GM10847 (cell line): ENCODE results near the gene SLC35E4.

Experiments used
- POLR2A ChIP-seq: IDR thresholded peaks from 2 replicates; pipeline ENCODE4 v1.6.1; 2011; ENCODE audit not compliant: insufficient read length; ENCODE audit errors: extremely low read depth

The SLC35E4 gene

DNA sequence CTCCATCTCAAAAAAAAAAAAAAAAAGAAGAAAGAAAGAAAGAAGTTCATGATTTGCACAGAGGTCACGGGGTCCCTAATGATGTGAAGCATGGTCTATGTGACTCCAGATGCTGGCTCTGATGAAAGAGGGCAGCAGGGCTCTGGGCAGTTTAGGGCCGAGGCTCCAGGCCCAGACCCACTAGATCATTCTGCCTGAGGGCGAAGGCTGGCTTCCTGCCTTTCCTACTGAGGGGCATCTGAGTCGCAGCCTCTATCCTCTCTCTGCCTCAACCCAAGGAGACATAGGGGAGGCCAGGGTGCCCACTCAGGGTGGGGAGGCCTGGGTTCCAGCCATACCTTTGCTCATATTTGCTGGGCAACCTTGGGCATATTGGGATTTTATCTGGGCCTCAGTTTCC lies 4.8 kb downstream of the SLC35E4 start:
- no peak for TF ChIP-seq POLR2A

DNA sequence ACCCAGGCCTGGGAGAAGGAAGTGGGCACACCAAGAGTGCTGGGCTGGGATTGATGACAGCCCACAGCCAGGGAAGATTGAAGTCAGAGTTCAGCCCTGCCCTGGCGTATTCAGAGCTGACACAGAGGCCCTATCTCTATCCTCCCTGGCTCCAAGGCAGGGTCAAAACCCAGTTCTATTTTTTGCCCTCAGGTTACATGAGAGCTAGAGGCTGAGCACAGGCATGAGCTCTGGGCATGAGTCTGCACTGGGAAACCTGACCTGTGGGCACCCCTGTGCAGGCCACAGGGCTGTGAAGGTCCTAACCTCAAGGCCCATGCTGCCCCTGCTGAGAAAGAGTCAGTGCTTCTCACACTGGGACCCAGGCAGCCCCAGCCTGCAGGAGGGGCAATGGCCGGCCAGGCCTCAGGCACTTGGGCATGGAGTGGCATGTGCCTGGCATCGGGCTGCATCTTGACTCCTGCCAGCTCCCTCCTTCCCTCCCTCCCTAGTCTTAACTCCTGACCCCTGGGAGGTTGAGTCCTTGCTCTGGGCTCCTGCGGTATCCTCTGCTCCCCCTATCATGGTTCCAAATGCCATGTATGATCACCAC lies 5.4 kb downstream of the SLC35E4 start:
- no peak for TF ChIP-seq POLR2A

DNA sequence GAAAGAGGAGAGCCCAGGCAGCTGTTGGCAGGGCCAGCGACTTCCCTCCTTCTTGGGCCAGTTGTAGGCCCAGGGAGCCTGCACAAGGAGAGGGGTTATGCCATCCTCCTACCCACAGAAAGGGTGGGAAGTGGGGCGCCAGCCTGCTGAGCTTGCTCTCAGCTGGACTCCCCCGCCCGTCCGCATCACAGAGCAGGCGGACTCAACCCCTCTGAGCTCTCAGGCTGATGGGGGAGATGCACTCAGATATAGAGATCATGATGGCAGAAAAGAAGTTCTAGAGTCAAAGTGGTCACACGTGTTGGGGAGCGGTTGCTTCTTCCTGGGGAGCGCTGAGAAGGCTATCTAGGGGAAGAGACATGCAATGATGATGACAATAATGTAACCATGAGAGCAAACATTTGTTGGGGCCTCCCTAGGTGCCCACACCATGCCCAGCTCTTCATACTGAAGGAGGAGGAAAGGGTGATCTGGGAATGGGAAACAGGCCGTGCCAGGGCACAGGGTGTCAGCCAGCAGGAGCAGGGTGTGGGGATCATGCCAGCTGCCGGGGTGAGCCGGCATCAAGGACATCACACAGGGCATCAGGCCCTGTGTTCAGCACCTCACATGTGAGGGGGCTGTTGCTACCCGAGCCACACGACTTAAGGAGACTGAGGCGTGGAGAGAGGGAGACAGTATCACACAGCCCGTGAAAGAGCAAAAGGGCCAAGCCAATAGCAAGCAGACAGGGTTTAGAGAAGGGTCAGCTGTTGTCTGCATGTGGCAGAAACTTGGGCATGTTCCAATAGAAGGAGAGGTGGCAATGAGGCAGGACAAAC lies 7.7 kb downstream of the SLC35E4 start:
- no peak for TF ChIP-seq POLR2A

DNA sequence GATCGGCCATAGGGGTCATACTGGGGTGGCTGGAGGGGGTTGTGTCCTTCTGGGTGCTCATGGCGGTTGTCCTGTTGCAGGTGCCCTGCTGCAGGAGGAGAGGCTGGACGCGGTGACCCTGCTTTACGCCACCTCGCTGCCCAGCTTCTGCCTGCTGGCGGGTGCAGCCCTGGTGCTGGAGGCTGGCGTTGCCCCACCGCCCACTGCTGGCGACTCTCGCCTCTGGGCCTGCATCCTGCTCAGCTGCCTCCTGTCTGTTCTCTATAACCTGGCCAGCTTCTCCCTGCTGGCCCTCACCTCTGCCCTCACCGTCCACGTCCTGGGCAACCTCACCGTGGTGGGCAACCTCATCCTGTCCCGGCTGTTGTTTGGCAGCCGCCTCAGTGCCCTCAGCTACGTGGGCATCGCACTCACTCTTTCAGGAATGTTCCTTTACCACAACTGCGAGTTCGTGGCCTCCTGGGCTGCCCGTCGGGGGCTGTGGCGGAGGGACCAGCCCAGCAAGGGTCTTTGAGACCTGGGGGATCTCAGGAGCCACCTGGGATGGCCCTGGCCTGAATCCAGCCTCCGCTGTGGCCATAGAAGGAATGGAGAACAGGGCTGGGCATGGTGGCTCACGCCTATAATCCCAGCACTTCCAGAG lies 11.1 kb downstream of the SLC35E4 start:
- TF ChIP-seq POLR2A, result no peak

DNA sequence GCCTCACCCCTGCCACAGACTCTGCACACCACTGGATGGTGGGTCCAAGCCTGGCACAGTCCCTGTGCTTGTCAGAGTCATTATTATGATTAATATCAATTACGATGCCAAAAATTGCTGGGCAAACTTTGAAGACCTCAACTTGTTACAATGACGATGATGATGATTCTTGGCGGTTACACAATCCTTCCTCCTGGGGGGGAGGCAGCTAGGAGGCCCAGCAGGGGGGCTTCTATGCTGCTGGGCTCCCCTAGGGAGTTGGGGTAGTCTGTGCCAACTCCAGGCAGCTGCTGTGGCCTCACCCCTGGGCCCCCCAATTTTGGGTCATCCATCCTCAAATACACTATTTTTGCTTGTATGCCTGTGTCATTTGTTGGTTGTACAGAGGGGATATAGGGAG lies 12.0 kb downstream of the SLC35E4 start:
- no peak for TF ChIP-seq POLR2A

DNA sequence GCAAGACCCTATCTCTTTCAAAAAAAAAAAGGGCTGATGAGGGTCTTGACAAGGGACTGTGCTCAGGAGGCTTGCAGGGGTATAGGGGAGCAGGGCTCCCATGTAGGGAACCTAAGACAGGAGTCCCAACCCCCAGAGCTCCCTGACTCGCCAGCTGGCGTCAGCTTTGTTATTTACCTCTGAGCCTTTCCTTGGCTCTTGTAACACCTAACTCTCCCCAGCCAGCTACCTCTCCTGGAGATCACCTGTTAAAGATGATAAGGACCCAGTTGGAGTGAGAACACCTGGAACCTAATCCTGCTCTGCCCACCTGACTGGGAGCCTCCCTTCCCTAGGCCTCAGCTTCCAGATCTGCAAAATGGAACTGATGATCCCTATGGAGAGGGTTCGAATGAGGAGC lies 13.2 kb downstream of the SLC35E4 start:
- no peak for TF ChIP-seq POLR2A

DNA sequence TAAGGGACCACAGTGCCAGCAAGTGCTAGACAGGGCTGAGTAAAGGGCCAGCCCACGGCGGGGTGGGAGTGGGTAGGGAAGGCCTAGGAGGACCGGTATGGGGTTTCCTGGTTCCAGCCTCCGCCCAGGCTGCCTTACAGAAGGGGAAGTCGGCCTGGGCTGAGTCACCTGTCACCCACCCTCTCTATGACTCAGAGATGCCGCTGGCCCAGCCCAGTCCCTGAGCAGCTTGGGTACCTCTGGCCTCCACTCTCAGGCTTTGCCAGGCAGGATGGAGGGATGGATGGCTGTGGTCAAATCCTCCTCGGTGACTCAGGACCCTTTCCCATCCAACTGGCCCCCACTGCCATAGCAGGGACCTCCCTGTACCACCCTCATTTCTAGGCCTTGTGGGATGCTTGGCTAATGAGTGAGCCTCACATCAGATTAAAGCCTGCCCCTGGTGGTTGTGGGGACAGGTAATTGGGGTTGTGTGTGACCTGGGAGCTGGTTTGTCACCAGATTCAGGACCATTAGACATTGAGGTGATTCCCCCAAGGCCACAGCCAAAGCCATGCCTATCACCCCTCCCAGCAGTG lies 13.9 kb downstream of the SLC35E4 start:
- TF ChIP-seq POLR2A, result no peak

DNA sequence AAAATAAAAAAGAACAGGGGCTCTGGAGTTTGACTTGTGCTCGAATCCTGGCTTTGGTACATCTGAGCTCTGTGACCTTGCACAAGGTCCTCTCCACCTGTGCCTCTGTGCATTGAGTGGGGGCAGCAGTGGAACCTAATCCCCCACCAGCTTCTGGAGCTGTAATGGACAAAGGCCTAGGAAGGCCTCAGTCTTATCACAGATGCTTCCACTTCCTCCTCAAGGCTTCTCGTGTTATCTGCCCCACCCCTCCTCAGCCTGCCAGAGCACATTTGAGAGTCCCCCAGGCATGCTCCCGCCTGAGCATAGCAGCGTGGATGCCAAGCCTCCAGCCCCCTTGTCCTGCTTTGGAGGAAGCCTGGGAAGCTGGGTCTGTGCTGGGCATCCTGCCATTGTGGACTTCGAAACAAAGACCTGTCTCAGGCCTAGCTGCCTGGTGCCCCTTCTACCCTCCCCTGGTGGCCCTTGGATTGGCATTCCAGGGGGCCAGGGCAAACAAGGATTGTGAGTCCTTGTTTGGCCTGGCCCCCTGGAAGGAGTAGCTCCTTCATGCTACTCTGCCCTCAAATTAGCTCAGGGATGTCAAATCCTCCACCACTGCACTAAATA lies 15.0 kb downstream of the SLC35E4 start:
- no peak for TF ChIP-seq POLR2A

DNA sequence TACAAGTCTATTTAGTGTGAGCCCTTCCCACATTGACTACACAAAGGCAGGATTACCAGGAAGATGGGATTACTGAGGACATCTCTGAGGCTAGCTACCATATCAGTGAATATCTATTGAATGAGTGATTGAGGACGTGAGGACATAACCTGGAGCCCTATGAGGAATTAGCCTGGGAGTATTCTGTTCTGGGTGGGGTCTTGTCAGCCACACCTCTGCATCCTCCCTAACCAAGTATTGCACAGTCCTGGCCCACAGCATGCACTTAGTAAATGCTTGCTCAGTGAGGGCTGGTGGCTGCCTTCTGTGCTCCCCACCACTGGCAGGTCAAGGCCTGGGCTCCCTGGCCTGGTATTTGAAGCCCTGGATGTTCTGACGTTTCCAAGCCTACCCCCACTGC lies 17.3 kb downstream of the SLC35E4 start:
- no peak for TF ChIP-seq POLR2A

DNA sequence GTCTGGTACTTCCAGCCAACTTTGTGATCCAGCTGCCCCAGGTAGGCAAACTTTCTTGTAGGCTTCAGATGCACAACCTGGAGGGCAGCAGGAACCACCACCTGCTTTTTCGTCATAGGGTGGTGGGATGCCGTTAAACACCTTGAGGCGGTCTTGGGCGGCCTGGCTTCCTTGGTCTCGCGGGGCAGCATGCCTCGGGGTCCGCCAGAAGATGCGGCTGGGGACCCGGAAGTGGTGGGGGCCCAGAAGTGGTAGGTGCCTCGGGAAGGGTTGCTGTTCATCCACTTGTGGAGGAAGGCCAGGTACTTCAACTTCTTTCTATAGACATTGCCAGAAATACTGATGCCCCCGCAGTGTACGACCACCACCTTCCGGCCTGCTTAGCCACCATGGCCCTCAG lies 18.8 kb downstream of the SLC35E4 start:
- TF ChIP-seq POLR2A, result no peak

DNA sequence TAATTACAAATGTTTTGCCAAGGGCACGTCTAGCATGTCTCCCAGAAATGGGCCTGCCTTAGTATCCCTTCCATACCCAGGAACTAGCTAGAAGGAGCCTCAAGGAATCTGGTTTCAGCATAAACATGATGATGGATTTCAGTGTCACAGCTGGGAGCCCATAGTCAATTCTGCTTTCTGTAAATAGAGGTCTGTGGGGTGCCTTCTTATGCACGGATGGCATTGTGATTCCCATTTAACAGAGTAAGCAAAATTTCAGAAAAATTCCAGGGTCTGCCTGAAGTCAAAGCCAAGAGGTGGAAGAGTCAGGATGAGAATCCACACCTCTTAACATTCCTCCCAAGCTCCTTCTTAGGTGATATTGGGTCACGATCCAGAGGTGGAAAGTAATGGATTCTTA lies 20.0 kb downstream of the SLC35E4 start:
- TF ChIP-seq POLR2A, result no peak

DNA sequence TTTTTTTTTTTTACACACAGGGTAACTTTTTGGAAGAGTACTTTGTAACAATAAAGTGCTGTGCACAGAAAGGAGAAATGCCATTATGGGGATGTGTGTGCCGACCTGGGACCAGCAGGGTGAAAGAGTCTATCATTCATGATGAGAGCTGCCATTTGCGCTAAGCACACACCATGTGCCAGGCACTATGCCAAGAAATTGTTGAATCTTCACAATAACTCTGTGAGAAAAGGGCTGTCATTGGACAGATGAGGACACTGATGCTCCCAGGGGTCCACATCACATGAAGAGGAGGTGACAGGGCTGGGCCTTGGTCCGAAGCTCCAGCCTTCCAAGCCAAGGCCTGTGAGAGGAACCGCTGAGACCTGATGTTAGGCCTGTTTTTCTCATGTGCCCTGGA lies 26.5 kb downstream of the SLC35E4 start:
- no peak for TF ChIP-seq POLR2A

DNA sequence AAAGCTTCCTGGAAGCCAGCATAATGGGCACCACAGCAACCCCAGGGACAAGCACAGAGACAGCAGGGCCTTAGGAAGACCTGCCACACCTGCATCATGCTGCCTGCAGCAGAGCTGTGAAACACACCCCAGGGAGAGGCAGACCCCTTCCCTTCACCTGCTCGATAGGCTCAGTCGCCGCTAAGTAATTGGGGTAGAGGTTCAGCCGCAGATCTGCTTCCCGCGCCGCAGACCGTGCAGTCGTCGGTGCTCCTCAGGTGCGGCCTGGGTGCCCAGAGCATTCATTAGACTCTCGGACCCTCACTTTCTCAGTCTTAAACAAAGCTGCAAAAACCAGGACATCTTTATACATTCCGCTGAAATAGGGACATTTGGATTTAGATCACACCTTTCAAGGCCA lies 29.2 kb downstream of the SLC35E4 start:
- TF ChIP-seq POLR2A, result no peak

DNA sequence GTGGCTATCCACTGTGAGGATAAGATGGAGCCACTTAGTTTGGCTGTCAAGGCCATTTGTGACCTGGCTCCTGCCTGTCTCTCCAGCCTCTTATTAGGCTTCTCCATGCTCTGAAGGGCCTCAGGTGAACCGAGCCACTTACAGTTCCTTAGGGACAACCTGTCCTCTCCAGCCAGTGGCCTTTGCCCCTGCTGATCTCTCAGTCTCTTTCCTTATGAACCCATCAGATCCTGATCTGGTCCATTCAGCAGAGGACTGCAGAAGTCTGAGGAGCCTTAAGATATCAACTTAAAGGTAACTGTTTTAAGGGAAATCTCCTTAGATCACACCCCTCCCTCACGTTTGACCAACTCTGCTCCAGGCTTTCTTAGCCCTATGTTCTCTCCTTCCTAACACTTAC lies 29.7 kb downstream of the SLC35E4 start:
- no peak for TF ChIP-seq POLR2A

DNA sequence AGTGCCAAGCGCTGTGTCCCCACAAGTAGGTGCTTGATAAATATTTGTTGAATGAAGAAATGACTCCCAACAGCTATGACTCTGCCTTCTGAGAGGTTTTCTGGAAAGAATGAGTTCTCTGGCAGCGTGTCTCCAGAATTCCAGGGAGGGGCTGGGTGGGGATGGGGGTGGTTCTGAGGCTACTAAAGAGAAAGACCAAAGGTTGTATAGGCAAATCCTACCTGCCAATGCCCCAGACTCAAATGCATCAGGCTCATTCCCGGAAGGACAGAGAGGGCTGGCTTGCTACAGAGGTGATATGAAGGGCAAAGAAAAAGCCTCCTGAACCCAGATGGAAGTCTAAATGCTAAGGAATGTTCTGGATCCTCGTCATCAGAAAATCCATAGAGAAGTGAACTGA lies 30.2 kb downstream of the SLC35E4 start:
- TF ChIP-seq POLR2A, result no peak

DNA sequence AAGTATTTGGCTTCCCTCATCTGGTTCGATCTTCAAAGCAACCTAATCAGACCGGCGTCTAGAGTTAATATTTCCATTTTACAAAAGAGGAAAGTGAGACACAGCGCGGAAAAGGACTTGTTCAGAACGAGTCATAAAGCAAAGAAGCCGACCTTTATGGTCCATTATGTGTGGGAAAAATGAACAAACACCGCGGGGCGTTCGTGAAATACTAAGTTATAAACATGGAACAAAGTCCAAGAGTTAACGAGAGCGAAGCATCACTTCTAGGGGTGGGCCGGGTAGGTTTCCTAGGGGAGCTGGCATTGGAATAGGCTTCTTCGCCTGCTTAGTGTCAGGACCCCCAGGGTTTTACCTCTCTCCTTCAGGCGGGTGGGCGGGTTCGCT lies 31.5 kb downstream of the SLC35E4 start:
- TF ChIP-seq POLR2A, result no peak
